ENCODE data around the gene ARL13B.

Gene ARL13B

GRCh38 chr3:93992207-93992606 is 12.3 kb downstream of the ARL13B start:
- H3K79me2 ChIP-seq (ENCODE audit: insufficient read depth, low read length) = no peaks in the 10 kb centered on the region
- H3K4me2 ChIP-seq (ENCODE audit: low read length) = no peak overlapping the region

GRCh38 chr3:93994056-93994455 is 14.1 kb downstream of the ARL13B start:
- Histone ChIP-seq H3K9me2 (ENCODE audit: low read depth, low read length) (no peaks in the 10 kb centered on the region), H3K4me2 (ENCODE audit: low read length) (no peak overlapping the region), H2AFZ (ENCODE audit: low read length) (no peak overlapping the region), H3K4me3 (ENCODE audit: low read depth, low read length, poor library complexity, severe bottlenecking) (no peak overlapping the region), H3K27me3 (ENCODE audit: insufficient read depth, low read length) (no peaks in the 10 kb centered on the region), H3K36me3 (ENCODE audit: insufficient read depth, low read length) (no peaks in the 10 kb centered on the region), H3K9me3 (ENCODE audit: low read length) (no peaks in the 10 kb centered on the region), H3K9ac (ENCODE audit: low read length) (no peak overlapping the region), H3F3A (ENCODE audit: insufficient read depth, low read length) (no peaks in the 10 kb centered on the region), H3K79me2 (ENCODE audit: insufficient read depth, low read length) (no peaks in the 10 kb centered on the region), H4K20me1 (ENCODE audit: insufficient read depth, low read length) (no peaks in the 10 kb centered on the region), H3K4me1 (ENCODE audit: insufficient read depth, low read length, severe bottlenecking) (no peaks in the 10 kb centered on the region), H3K27ac (ENCODE audit: low read depth, low read length, poor library complexity, severe bottlenecking) (no peak overlapping the region)
- TF ChIP-seq CTCF (IDR thresholded peaks at IDR 0.05; ENCODE audit: low read length) = no peak
- TF ChIP-seq EZH2 (IDR thresholded peaks at IDR 0.05; ENCODE audit: borderline replicate concordance, low read length) = no peak

More at GRCh38 chr3:93992207-93992606, 12.3 kb downstream of the ARL13B start:
- Histone ChIP-seq H3K9ac (ENCODE audit: low read length) (no peak overlapping the region), H3K27ac (ENCODE audit: low read depth, low read length, poor library complexity, severe bottlenecking) (no peak overlapping the region), H3K4me3 (ENCODE audit: low read depth, low read length, poor library complexity, severe bottlenecking) (no peak overlapping the region), H3K9me2 (ENCODE audit: low read depth, low read length) (no peaks in the 10 kb centered on the region), H4K20me1 (ENCODE audit: insufficient read depth, low read length) (no peaks in the 10 kb centered on the region), H2AFZ (ENCODE audit: low read length) (no peak overlapping the region), H3K4me1 (ENCODE audit: insufficient read depth, low read length, severe bottlenecking) (no peaks in the 10 kb centered on the region), H3K36me3 (ENCODE audit: insufficient read depth, low read length) (no peaks in the 10 kb centered on the region), H3K9me3 (ENCODE audit: low read length) (no peaks in the 10 kb centered on the region), H3F3A (ENCODE audit: insufficient read depth, low read length) (no peaks in the 10 kb centered on the region), H3K27me3 (ENCODE audit: insufficient read depth, low read length) (no peaks in the 10 kb centered on the region)
- TF ChIP-seq EZH2 (IDR thresholded peaks at IDR 0.05; ENCODE audit: borderline replicate concordance, low read length) (no peak), CTCF (IDR thresholded peaks at IDR 0.05; ENCODE audit: low read length) (no peak)

- Histone ChIP-seq H3K9ac (ENCODE audit: low read length) (no peak overlapping the region), H4K20me1 (ENCODE audit: insufficient read depth, low read length) (no peaks in the 10 kb centered on the region), H3K4me3 (ENCODE audit: low read depth, low read length, poor library complexity, severe bottlenecking) (no peak overlapping the region), H3K9me3 (ENCODE audit: low read length) (no peaks in the 10 kb centered on the region), H2AFZ (ENCODE audit: low read length) (no peak overlapping the region), H3K4me2 (ENCODE audit: low read length) (no peak overlapping the region), H3K9me2 (ENCODE audit: low read depth, low read length) (no peaks in the 10 kb centered on the region), H3K27ac (ENCODE audit: low read depth, low read length, poor library complexity, severe bottlenecking) (no peak overlapping the region), H3K79me2 (ENCODE audit: insufficient read depth, low read length) (no peaks in the 10 kb centered on the region), H3F3A (ENCODE audit: insufficient read depth, low read length) (no peaks in the 10 kb centered on the region), H3K4me1 (ENCODE audit: insufficient read depth, low read length, severe bottlenecking) (peaks cover 5% of the 10 kb centered on the region), H3K27me3 (ENCODE audit: insufficient read depth, low read length) (no peaks in the 10 kb centered on the region), H3K36me3 (ENCODE audit: insufficient read depth, low read length) (no peaks in the 10 kb centered on the region)
- TF ChIP-seq EZH2 (IDR thresholded peaks at IDR 0.05; ENCODE audit: borderline replicate concordance, low read length) = no peak
- no peak for TF ChIP-seq CTCF (IDR thresholded peaks at IDR 0.05; ENCODE audit: low read length)
Measured at GRCh38 chr3:94001191-94001590, 21.2 kb downstream of the ARL13B start.
